Suprapubic skin (tissue), 3 donors: ENCODE measurements around the gene CTNNA2.

Source experiments
- POLR2A ChIP-seq, 2 donors: fragments of 450-650 bp; IDR thresholded peaks; one replicate each; pipeline ENCODE4 v1.6.1; 2017; ENCODE audit warnings: antibody characterized with exemption in 2 of 2, mild to moderate bottlenecking in 2 of 2, moderate library complexity in 2 of 2
- TF ChIP-seq, protein P1 (sequence below), 2 donors: fragments of 200-600 bp in 1 of 2; fragments of 450-650 bp in 1 of 2; sonication (generic) in 1 of 2; IDR thresholded peaks; one replicate each; pipeline ENCODE4 v1.5.1; 2016 to 2019; ENCODE audit warnings: antibody characterized with exemption in 2 of 2, mild to moderate bottlenecking in 1 of 2, moderate library complexity in 1 of 2

DNA sequence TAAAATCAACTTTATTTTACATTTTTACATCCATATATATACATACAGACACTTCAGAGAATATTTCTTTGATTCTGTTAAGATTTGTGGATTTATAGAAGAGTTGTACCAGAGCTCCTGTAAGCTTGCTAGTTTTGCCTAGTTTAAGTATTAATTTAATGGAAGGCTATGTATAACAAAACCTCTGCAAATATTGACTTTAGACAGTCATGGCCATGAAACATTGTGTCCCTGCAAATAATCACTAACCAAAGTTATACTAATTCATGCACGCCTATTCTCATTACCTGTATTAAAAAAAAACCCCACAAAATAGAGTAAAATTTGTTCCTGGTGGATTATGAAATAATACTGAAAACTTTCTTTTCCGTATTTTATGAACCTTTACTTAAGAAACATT is 379.3 kb downstream of the CTNNA2 start:
- TF ChIP-seq, protein P1, sequence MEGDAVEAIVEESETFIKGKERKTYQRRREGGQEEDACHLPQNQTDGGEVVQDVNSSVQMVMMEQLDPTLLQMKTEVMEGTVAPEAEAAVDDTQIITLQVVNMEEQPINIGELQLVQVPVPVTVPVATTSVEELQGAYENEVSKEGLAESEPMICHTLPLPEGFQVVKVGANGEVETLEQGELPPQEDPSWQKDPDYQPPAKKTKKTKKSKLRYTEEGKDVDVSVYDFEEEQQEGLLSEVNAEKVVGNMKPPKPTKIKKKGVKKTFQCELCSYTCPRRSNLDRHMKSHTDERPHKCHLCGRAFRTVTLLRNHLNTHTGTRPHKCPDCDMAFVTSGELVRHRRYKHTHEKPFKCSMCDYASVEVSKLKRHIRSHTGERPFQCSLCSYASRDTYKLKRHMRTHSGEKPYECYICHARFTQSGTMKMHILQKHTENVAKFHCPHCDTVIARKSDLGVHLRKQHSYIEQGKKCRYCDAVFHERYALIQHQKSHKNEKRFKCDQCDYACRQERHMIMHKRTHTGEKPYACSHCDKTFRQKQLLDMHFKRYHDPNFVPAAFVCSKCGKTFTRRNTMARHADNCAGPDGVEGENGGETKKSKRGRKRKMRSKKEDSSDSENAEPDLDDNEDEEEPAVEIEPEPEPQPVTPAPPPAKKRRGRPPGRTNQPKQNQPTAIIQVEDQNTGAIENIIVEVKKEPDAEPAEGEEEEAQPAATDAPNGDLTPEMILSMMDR (IDR thresholded peaks at IDR 0.05), result no peak
- TF ChIP-seq POLR2A (IDR thresholded peaks at IDR 0.05), result no peak
